ENCODE results near the gene RIPOR3. TPM values are rescaled to one million over a fixed set of nuclear protein-coding genes. Genes with fewer than 3 reads are reported as not detected.
A peak's percentile ranks its signal among the peaks of the same experiment; 100 is the strongest.

The RIPOR3 gene
- total RNA-seq, 2 donors from 2014 or later, result 2.3 to 6.9 TPM

DNA sequence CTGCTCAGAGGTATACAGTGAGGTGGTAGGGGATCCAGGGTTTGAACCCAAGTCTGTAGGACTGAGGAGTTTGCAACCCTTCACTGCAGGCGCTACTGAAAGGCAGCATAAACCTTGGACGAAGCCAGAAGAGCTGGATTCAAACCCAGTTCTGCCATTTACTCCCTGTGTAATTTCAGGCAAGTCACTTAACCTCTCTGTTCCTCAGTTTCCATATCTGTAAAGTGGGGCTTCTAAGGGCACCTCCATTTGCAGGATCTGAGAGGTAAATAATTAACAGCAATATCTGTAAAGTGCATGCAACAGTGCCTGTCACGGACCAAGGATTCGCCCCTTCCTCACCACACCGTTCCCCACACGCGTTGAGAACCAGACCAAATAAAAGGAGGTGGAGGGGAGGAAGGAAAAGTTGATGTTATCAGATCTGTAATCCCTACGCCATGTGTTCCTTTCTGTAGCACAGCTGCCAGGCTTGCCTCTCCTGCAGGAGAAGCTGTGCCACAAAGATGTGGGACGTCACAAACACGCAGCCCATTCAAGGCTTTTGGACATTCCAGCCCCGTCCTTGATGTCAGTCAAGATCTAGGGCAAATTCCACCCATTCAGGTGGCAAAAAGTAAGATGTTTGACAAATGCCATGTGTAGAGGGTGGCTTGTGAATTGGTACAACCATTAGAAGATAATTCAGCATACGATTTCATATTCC lies 9.8 kb downstream of the RIPOR3 start:
- Histone ChIP-seq H3K4me1 (peaks cover 47% of the 10 kb centered on the region), H3K9me3 (no peaks in the 10 kb centered on the region), H3K36me3 (replicated peaks in 1 of 2; ENCODE audit: insufficient read depth in 1 of 2, low read depth in 2 of 2) (no peaks in the 10 kb centered on the region), H3K27ac (peak overlapping the region in 3 of 4 donors; percentile 10 to 61 (median 29)), H3K4me3 (no peak overlapping the region), H3K27me3 (no peaks in the 10 kb centered on the region)
- 21 to 27% methylated on average over 12 of the region's 12 CpGs for WGBS, 2 donors
- peak; percentile 23 for ATAC-seq
- TF ChIP-seq POLR2A (IDR thresholded peaks at IDR 0.05), result no peak
- TF ChIP-seq, protein P1, sequence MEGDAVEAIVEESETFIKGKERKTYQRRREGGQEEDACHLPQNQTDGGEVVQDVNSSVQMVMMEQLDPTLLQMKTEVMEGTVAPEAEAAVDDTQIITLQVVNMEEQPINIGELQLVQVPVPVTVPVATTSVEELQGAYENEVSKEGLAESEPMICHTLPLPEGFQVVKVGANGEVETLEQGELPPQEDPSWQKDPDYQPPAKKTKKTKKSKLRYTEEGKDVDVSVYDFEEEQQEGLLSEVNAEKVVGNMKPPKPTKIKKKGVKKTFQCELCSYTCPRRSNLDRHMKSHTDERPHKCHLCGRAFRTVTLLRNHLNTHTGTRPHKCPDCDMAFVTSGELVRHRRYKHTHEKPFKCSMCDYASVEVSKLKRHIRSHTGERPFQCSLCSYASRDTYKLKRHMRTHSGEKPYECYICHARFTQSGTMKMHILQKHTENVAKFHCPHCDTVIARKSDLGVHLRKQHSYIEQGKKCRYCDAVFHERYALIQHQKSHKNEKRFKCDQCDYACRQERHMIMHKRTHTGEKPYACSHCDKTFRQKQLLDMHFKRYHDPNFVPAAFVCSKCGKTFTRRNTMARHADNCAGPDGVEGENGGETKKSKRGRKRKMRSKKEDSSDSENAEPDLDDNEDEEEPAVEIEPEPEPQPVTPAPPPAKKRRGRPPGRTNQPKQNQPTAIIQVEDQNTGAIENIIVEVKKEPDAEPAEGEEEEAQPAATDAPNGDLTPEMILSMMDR (IDR thresholded peaks at IDR 0.05), result no peak
- DNase-seq, result peak in 2 of 4 donors; percentile 31 to 45
- intact Hi-C loops (cut with DNase I), result no loop called here

- H3K9me3 ChIP-seq, result no peaks in the 10 kb centered on the region
- WGBS, 2 donors, result 10 to 26% methylated on average over 16 to 19 of the region's 19 CpGs
- no peaks in the 10 kb centered on the region for H3K36me3 ChIP-seq (replicated peaks in 1 of 2; ENCODE audit: insufficient read depth in 1 of 2, low read depth in 2 of 2)
- peak; percentile 77 for ATAC-seq
- TF ChIP-seq POLR2A (IDR thresholded peaks at IDR 0.05), result no peak
- TF ChIP-seq, protein P1 (IDR thresholded peaks at IDR 0.05), result no peak
- H3K4me3 ChIP-seq, result no peak overlapping the region
- no peaks in the 10 kb centered on the region for H3K27me3 ChIP-seq
- DNase-seq, result peak; percentile 71 to 87 (median 84)
- peak overlapping the region; percentile 58 to 88 (median 80) for H3K27ac ChIP-seq
- H3K4me1 ChIP-seq, result peaks cover 58% of the 10 kb centered on the region
- intact Hi-C loops (cut with DNase I), result no loop called here
Measured at GRCh38 chr20:50680105-50680960, 11.0 kb downstream of the RIPOR3 start.

- no peak for ATAC-seq
- WGBS, 2 donors, result 28 to 39% methylated on average over 4 to 5 of the region's 5 CpGs
Measured at GRCh38 chr20:50679753-50680104, 11.6 kb downstream of the RIPOR3 start.

GRCh38 chr20:50678169-50678898 lies 13.0 kb downstream of the RIPOR3 start:
- ATAC-seq (peak; percentile 62), DNase-seq (peak; percentile 79 to 89 (median 87))
- intact Hi-C loops (cut with DNase I), result no loop called here
- Histone ChIP-seq H3K27me3 (no peaks in the 10 kb centered on the region), H3K9me3 (no peaks in the 10 kb centered on the region), H3K4me3 (no peak overlapping the region), H3K27ac (peak overlapping the region in 3 of 4 donors; percentile 67 to 73 (median 69)), H3K36me3 (replicated peaks in 1 of 2; ENCODE audit: insufficient read depth in 1 of 2, low read depth in 2 of 2) (no peaks in the 10 kb centered on the region), H3K4me1 (peaks cover 62% of the 10 kb centered on the region)
- 19 to 28% methylated on average over 6 to 8 of the region's 8 CpGs for WGBS, 2 donors
- TF ChIP-seq POLR2A (IDR thresholded peaks at IDR 0.05), result no peak
- TF ChIP-seq, protein P1 (IDR thresholded peaks at IDR 0.05), result no peak

More at GRCh38 chr20:50679753-50680104, 11.6 kb downstream of the RIPOR3 start:
- H3K27ac ChIP-seq, result peak overlapping the region; percentile 58 to 88 (median 80)
- DNase-seq, result no peak
- H3K36me3 ChIP-seq (replicated peaks in 1 of 2; ENCODE audit: insufficient read depth in 1 of 2, low read depth in 2 of 2), result no peaks in the 10 kb centered on the region
- no peaks in the 10 kb centered on the region for H3K27me3 ChIP-seq
- no peak for TF ChIP-seq POLR2A (IDR thresholded peaks at IDR 0.05)
- TF ChIP-seq, protein P1 (IDR thresholded peaks at IDR 0.05), result no peak
- H3K4me3 ChIP-seq, result no peak overlapping the region
- no peaks in the 10 kb centered on the region for H3K9me3 ChIP-seq
- H3K4me1 ChIP-seq, result peaks cover 58% of the 10 kb centered on the region
- intact Hi-C loops (cut with DNase I), result no loop called here
